GM12801 (cell line): Measurements from ENCODE around the gene MYO1F.

Experiments
- CTCF ChIP-seq: IDR thresholded peaks from one replicate; pipeline ENCODE4 v1.5.1; 2011; ENCODE audit warnings: control low read depth; ENCODE audit not compliant: insufficient read length; ENCODE audit errors: extremely low read depth

MYO1F gene

GRCh38 chr19:8517551-8518442, 59.4 kb downstream of the MYO1F start:
- no peak for TF ChIP-seq CTCF

GRCh38 chr19:8515317-8515716, 61.9 kb downstream of the MYO1F start:
- no peak for TF ChIP-seq CTCF

- TF ChIP-seq CTCF: no peak
These were observed 63.3 kb downstream of the MYO1F start, which contains the start of gene ZNF414 for GRCh38 chr19:8513687-8514504. Gene ZNF414 (minus strand): TSS chr19:8514167. CDS start chr19:8514046, 121 bp downstream.

- no peak for TF ChIP-seq CTCF
These were observed 64.1 kb downstream of the MYO1F start for GRCh38 chr19:8513036-8513686.

GRCh38 chr19:8512115-8512967, 64.9 kb downstream of the MYO1F start:
- TF ChIP-seq CTCF: no peak

GRCh38 chr19:8511573-8512101, 65.6 kb downstream of the MYO1F start:
- no peak for TF ChIP-seq CTCF
